Kasumi-1 (cell line): ENCODE results near the gene CHD8.
"Not testable (repeated sequence)": the region's sequence is repeated elsewhere in the genome, so short reads cannot be mapped to it uniquely, and the experiment has no call there.

ENCODE experiments used
- DNase-seq, 2 experiments: peaks; one replicate each; lab custom pipeline; 2025; lab: John Stamatoyannopoulos, UW

Gene CHD8

GRCh38 chr14:21436567-21437062, 19.3 kb downstream of the CHD8 start:
- peak in 1 of 2 experiments; percentile 46 for DNase-seq

- DNase-seq = no peak
Measured at GRCh38 chr14:21431126-21431525, 24.8 kb downstream of the CHD8 start.

GRCh38 chr14:21428930-21429329, 27.0 kb downstream of the CHD8 start:
- DNase-seq = no peak

GRCh38 chr14:21426692-21427091, 29.2 kb downstream of the CHD8 start:
- DNase-seq = no peak

- DNase-seq = no peak
Measured at GRCh38 chr14:21419528-21419927, 36.4 kb downstream of the CHD8 start.

- DNase-seq = no peak
Measured at GRCh38 chr14:21415329-21415728, 40.6 kb downstream of the CHD8 start.

GRCh38 chr14:21414137-21414631, 41.7 kb downstream of the CHD8 start:
- DNase-seq = no peak

GRCh38 chr14:21408147-21408546, 47.8 kb downstream of the CHD8 start:
- DNase-seq = no peak

- DNase-seq = no peak
Measured at GRCh38 chr14:21406213-21406612, 49.7 kb downstream of the CHD8 start.

GRCh38 chr14:21405097-21405496, 50.8 kb downstream of the CHD8 start:
- DNase-seq = no peak

- no peak for DNase-seq
Measured at GRCh38 chr14:21399311-21399870, 56.5 kb downstream of the CHD8 start.

GRCh38 chr14:21398901-21399300, 57.0 kb downstream of the CHD8 start:
- DNase-seq = no peak

GRCh38 chr14:21395450-21395849, 60.5 kb downstream of the CHD8 start:
- DNase-seq = no peak

- DNase-seq = peak; percentile 88 to 92
Measured at GRCh38 chr14:21385188-21385904, 70.6 kb downstream of the CHD8 start.

- DNase-seq = peak; percentile 71 to 78
Measured at GRCh38 chr14:21384494-21384851, 71.5 kb downstream of the CHD8 start.

GRCh38 chr14:21383848-21384493, 72.0 kb downstream of the CHD8 start, which contains the start of gene SUPT16H:
SUPT16H (minus strand) TSS chr14:21384019; CDS start chr14:21383927, 92 bp downstream.
- peak; percentile 94 to 96 for DNase-seq

GRCh38 chr14:21382886-21383847, 72.8 kb downstream of the CHD8 start:
- peak; percentile 53 to 59 for DNase-seq

GRCh38 chr14:21382095-21382494, 73.8 kb downstream of the CHD8 start:
- no peak for DNase-seq

- no peak for DNase-seq
Measured at GRCh38 chr14:21379338-21379737, 76.6 kb downstream of the CHD8 start.

- no peak for DNase-seq
Measured at GRCh38 chr14:21373980-21374379, 81.9 kb downstream of the CHD8 start.

GRCh38 chr14:21372814-21373213, 83.1 kb downstream of the CHD8 start:
- DNase-seq = not testable (repeated sequence)
